CD4-positive, alpha-beta T cell treated with Interleukin-21 for 1 hour (primary cell): Measurements from ENCODE around the gene EIF4E2.

Experiments
- DNase-seq: peaks from one replicate; pipeline ENCODE4 v3.0.0-alpha.2; 2020

EIF4E2 gene

GRCh38 chr2:232603283-232603682 is 52.8 kb downstream of the EIF4E2 start:
- no peak for DNase-seq

- no peak for DNase-seq
Measured at GRCh38 chr2:232604535-232604934, 54.0 kb downstream of the EIF4E2 start.

GRCh38 chr2:232607011-232607410 is 56.5 kb downstream of the EIF4E2 start:
- DNase-seq = no peak

- DNase-seq = no peak
Measured at GRCh38 chr2:232609607-232610006, 59.1 kb downstream of the EIF4E2 start.

- DNase-seq = no peak
Measured at GRCh38 chr2:232610081-232610480, 59.6 kb downstream of the EIF4E2 start.

GRCh38 chr2:232611061-232611460 is 60.6 kb downstream of the EIF4E2 start:
- DNase-seq = no peak

GRCh38 chr2:232611559-232612218 is 61.2 kb downstream of the EIF4E2 start:
- peak; percentile 65 for DNase-seq

GRCh38 chr2:232613538-232614134 is 63.1 kb downstream of the EIF4E2 start:
- no peak for DNase-seq

GRCh38 chr2:232615339-232615738 is 64.8 kb downstream of the EIF4E2 start:
- DNase-seq = no peak
